Neural cell (in vitro differentiated cells): ENCODE data around the gene MYO7B. TPM values are rescaled to one million over a fixed set of nuclear protein-coding genes. Genes with fewer than 3 reads are reported as not detected.

Experiments used
- H2AFZ ChIP-seq: fragments of 200-600, 300-800 bp; sonication (generic), shearing (Covaris generic); 2 replicates; pipeline ENCODE4 v1.6.0; 2014; ENCODE audit warnings: low read depth, mild to moderate bottlenecking, antibody characterized with exemption, low read length, moderate library complexity
- H3F3A ChIP-seq: fragments of 200-600 bp; shearing (Covaris generic); 2 replicates; pipeline ENCODE4 v1.6.1; 2016; ENCODE audit warnings: mild to moderate bottlenecking, moderate library complexity, mixed read lengths, antibody characterized with exemption, low read length; ENCODE audit not compliant: insufficient read depth, poor library complexity, severe bottlenecking
- H3K27ac ChIP-seq: fragments of 200-600, 300-800 bp; sonication (generic), shearing (Covaris generic); 2 replicates; pipeline ENCODE4 v1.5.1; 2014; ENCODE audit warnings: mild to moderate bottlenecking, low read length, moderate library complexity
- H3K27me3 ChIP-seq: fragments of 300-800, 200-600 bp; sonication (generic), shearing (Covaris generic); 2 replicates; pipeline ENCODE4 v1.6.0; 2014; ENCODE audit warnings: mild to moderate bottlenecking, low read depth, low read length, moderate library complexity; ENCODE audit not compliant: insufficient read depth
- H3K36me3 ChIP-seq: fragments of 300-800, 200-600 bp; sonication (generic), shearing (Covaris generic); 2 replicates; pipeline ENCODE4 v1.5.1; 2014; ENCODE audit warnings: mild to moderate bottlenecking, antibody characterized with exemption, low read length, moderate library complexity; ENCODE audit not compliant: insufficient read depth
- H3K4me2 ChIP-seq: fragments of 300-800, 200-600 bp; sonication (generic), shearing (Covaris generic); 2 replicates; pipeline ENCODE4 v1.6.0; 2014; ENCODE audit warnings: mild to moderate bottlenecking, low read length
- H3K4me3 ChIP-seq: fragments of 300-800, 200-600 bp; sonication (generic), shearing (Covaris generic); 2 replicates; pipeline ENCODE4 v1.5.1; 2014; ENCODE audit warnings: mild to moderate bottlenecking, low read length, moderate library complexity
- H3K79me2 ChIP-seq: fragments of 200-600 bp; shearing (Covaris generic); replicated peaks from 2 replicates; pipeline ENCODE4 v1.6.0; 2014; ENCODE audit warnings: mild to moderate bottlenecking, low read length, moderate library complexity; ENCODE audit not compliant: insufficient read depth
- H3K9ac ChIP-seq: fragments of 300-800, 200-600 bp; sonication (generic), shearing (Covaris generic); 2 replicates; pipeline ENCODE4 v1.6.1; 2016; ENCODE audit warnings: mild to moderate bottlenecking, low read length, mixed read lengths
- H3K9me2 ChIP-seq: fragments of 200-600 bp; shearing (Covaris generic); 2 replicates; pipeline ENCODE4 v1.6.1; 2016; ENCODE audit warnings: mild to moderate bottlenecking, low read length, mixed read lengths; ENCODE audit not compliant: insufficient read depth
- H3K9me3 ChIP-seq: fragments of 200-600, 300-800 bp; sonication (generic), shearing (Covaris generic); 2 replicates; pipeline ENCODE4 v1.6.1; 2016; ENCODE audit warnings: mild to moderate bottlenecking, mixed run types, low read length, moderate library complexity, mixed read lengths
- H4K20me1 ChIP-seq: fragments of 200-600 bp; shearing (Covaris generic); 2 replicates; pipeline ENCODE4 v1.6.1; 2016; ENCODE audit warnings: mild to moderate bottlenecking, mixed run types; ENCODE audit not compliant: insufficient read depth
- EP300 ChIP-seq: fragments of 450-650 bp; conservative IDR thresholded peaks from 2 replicates; pipeline ENCODE4 v1.6.1; 2014; ENCODE audit warnings: antibody characterized with exemption, mild to moderate bottlenecking, moderate library complexity; ENCODE audit not compliant: poor library complexity, severe bottlenecking
- EZH2 ChIP-seq: fragments of 200-600, 300-800 bp; shearing (Covaris generic), sonication (generic); IDR thresholded peaks from 2 replicates; pipeline ENCODE4 v1.6.1; 2014; ENCODE audit warnings: antibody characterized with exemption, low read length, borderline replicate concordance, mild to moderate bottlenecking; ENCODE audit not compliant: insufficient read depth, poor library complexity, severe bottlenecking
- MXI1 ChIP-seq: fragments of 450-650 bp; conservative IDR thresholded peaks from 2 replicates; pipeline ENCODE4 v1.6.1; 2014; ENCODE audit warnings: antibody characterized with exemption, mild to moderate bottlenecking; ENCODE audit not compliant: poor library complexity, severe bottlenecking
- POLR2AphosphoS5 ChIP-seq: IDR thresholded peaks from 2 replicates; pipeline ENCODE4 v1.6.1; 2012
- RAD21 ChIP-seq: fragments of 450-650 bp; conservative IDR thresholded peaks from 2 replicates; pipeline ENCODE4 v1.6.1; 2014; ENCODE audit warnings: antibody characterized with exemption, mild to moderate bottlenecking, moderate library complexity
- REST ChIP-seq: IDR thresholded peaks from 2 replicates; pipeline ENCODE4 v1.6.1; 2012; ENCODE audit warnings: borderline replicate concordance
- SMC3 ChIP-seq: fragments of 450-650 bp; conservative IDR thresholded peaks from 2 replicates; pipeline ENCODE4 v1.6.1; 2014; ENCODE audit warnings: antibody characterized with exemption, mild to moderate bottlenecking, moderate library complexity; ENCODE audit not compliant: poor library complexity
- TAF1 ChIP-seq: IDR thresholded peaks from 2 replicates; pipeline ENCODE4 v1.6.1; 2012; ENCODE audit warnings: low read depth
- polyA plus RNA-seq: library from polyadenylated mRNA; depleted of rRNA; stranded (reverse); fragments of >200 nt; gene quantifications from 2 replicates; pipeline ENCODE4 v1.2.3, GENCODE V29; 2014
- TF ChIP-seq, protein P1 (sequence below): fragments of 450-650 bp; IDR thresholded peaks from 2 replicates; pipeline ENCODE4 v1.5.1; 2014; ENCODE audit warnings: antibody characterized with exemption, mild to moderate bottlenecking, moderate library complexity; ENCODE audit not compliant: poor library complexity, severe bottlenecking

Gene MYO7B
- polyA plus RNA-seq, 1 donor from 2014 or later, result 0.16 TPM

- TF ChIP-seq EP300, result no peak
- TF ChIP-seq POLR2AphosphoS5, result no peak
- no peak for TF ChIP-seq TAF1
- no peak for TF ChIP-seq MXI1
- no peak for TF ChIP-seq SMC3
- TF ChIP-seq, protein P1, sequence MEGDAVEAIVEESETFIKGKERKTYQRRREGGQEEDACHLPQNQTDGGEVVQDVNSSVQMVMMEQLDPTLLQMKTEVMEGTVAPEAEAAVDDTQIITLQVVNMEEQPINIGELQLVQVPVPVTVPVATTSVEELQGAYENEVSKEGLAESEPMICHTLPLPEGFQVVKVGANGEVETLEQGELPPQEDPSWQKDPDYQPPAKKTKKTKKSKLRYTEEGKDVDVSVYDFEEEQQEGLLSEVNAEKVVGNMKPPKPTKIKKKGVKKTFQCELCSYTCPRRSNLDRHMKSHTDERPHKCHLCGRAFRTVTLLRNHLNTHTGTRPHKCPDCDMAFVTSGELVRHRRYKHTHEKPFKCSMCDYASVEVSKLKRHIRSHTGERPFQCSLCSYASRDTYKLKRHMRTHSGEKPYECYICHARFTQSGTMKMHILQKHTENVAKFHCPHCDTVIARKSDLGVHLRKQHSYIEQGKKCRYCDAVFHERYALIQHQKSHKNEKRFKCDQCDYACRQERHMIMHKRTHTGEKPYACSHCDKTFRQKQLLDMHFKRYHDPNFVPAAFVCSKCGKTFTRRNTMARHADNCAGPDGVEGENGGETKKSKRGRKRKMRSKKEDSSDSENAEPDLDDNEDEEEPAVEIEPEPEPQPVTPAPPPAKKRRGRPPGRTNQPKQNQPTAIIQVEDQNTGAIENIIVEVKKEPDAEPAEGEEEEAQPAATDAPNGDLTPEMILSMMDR, result no peak
- no peak for TF ChIP-seq REST
Measured at GRCh38 chr2:127486247-127487058, 49.0 kb upstream of the MYO7B start.

GRCh38 chr2:127490283-127490682 is 45.2 kb upstream of the MYO7B start:
- Histone ChIP-seq H3K36me3 (peaks cover 20% of the 10 kb centered on the region), H3K4me2 (no peak overlapping the region), H3K9me2 (no peaks in the 10 kb centered on the region), H3K79me2 (no peaks in the 10 kb centered on the region), H3K9me3 (no peaks in the 10 kb centered on the region), H4K20me1 (no peaks in the 10 kb centered on the region), H3K9ac (no peak overlapping the region), H3K27me3 (no peaks in the 10 kb centered on the region), H3F3A (no peaks in the 10 kb centered on the region), H2AFZ (no peak overlapping the region), H3K27ac (no peak overlapping the region), H3K4me3 (no peak overlapping the region)
- TF ChIP-seq TAF1, result no peak
- TF ChIP-seq EZH2, result no peak
- no peak for TF ChIP-seq RAD21
- no peak for TF ChIP-seq POLR2AphosphoS5
- TF ChIP-seq SMC3, result no peak
- TF ChIP-seq, protein P1, result no peak
- TF ChIP-seq EP300, result no peak
- TF ChIP-seq REST, result no peak
- TF ChIP-seq MXI1, result no peak

More at GRCh38 chr2:127486247-127487058, 49.0 kb upstream of the MYO7B start:
- Histone ChIP-seq H3K36me3 (peaks cover 15% of the 10 kb centered on the region), H3K9me2 (no peaks in the 10 kb centered on the region), H3K4me3 (no peak overlapping the region), H3K79me2 (no peaks in the 10 kb centered on the region), H3K9ac (no peak overlapping the region), H3K27ac (no peak overlapping the region), H3K4me2 (no peak overlapping the region), H4K20me1 (no peaks in the 10 kb centered on the region), H3K27me3 (no peaks in the 10 kb centered on the region), H3F3A (no peaks in the 10 kb centered on the region), H2AFZ (no peak overlapping the region), H3K9me3 (no peaks in the 10 kb centered on the region)
